Type B pancreatic cell (in vitro differentiated cells): ENCODE data around the gene PYDC1. TPM values are rescaled to one million over a fixed set of nuclear protein-coding genes. Genes with fewer than 3 reads are reported as not detected.

Experiments used
- DNase-seq: peaks from one replicate; pipeline ENCODE4 v3.0.0; 2021; ENCODE audit warnings: mixed read lengths; ENCODE audit not compliant: unreplicated experiment; ENCODE audit errors: extremely low spot score
- H3K27ac Mint-ChIP-seq: 2 replicates; pipeline ENCODE4 v1.8.0; 2021; ENCODE audit warnings: mild to moderate bottlenecking, mixed read lengths
- H3K27me3 Mint-ChIP-seq: 2 replicates; pipeline ENCODE4 v1.8.0; 2021; ENCODE audit warnings: mixed read lengths
- H3K36me3 Mint-ChIP-seq: 2 replicates; pipeline ENCODE4 v1.8.0; 2021; ENCODE audit warnings: mixed read lengths
- H3K4me1 Mint-ChIP-seq: one replicate; pipeline ENCODE4 v1.8.0; 2021; ENCODE audit warnings: mixed read lengths; ENCODE audit not compliant: unreplicated experiment
- H3K4me3 Mint-ChIP-seq: 2 replicates; pipeline ENCODE4 v1.8.0; 2021; ENCODE audit warnings: mild to moderate bottlenecking, mixed read lengths
- H3K9me3 Mint-ChIP-seq: 2 replicates; pipeline ENCODE4 v1.8.0; 2021; ENCODE audit warnings: mixed read lengths
- total RNA-seq: library from RNA; stranded (reverse); gene quantifications from 2 replicates; pipeline ENCODE4 v1.2.1, GENCODE V29; 2021; ENCODE audit warnings: low replicate concordance
- TF ChIP-seq, protein P1 (sequence below): fragments of 200-600 bp; sonication (generic); conservative IDR thresholded peaks from 2 replicates; pipeline ENCODE4 v1.5.0; 2021; ENCODE audit warnings: antibody characterized with exemption, mild to moderate bottlenecking

The PYDC1 gene
- total RNA-seq, 1 donor from 2014 or later: not detected

- TF ChIP-seq, protein P1, sequence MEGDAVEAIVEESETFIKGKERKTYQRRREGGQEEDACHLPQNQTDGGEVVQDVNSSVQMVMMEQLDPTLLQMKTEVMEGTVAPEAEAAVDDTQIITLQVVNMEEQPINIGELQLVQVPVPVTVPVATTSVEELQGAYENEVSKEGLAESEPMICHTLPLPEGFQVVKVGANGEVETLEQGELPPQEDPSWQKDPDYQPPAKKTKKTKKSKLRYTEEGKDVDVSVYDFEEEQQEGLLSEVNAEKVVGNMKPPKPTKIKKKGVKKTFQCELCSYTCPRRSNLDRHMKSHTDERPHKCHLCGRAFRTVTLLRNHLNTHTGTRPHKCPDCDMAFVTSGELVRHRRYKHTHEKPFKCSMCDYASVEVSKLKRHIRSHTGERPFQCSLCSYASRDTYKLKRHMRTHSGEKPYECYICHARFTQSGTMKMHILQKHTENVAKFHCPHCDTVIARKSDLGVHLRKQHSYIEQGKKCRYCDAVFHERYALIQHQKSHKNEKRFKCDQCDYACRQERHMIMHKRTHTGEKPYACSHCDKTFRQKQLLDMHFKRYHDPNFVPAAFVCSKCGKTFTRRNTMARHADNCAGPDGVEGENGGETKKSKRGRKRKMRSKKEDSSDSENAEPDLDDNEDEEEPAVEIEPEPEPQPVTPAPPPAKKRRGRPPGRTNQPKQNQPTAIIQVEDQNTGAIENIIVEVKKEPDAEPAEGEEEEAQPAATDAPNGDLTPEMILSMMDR: no peak
- DNase-seq: no peak
- Mint-ChIP-seq H3K4me1 (no peaks in the 10 kb centered on the region), H3K27me3 (peaks cover 23% of the 10 kb centered on the region), H3K36me3 (no peaks in the 10 kb centered on the region), H3K9me3 (no peaks in the 10 kb centered on the region), H3K27ac (no peak overlapping the region), H3K4me3 (no peak overlapping the region)
These were observed 8.3 kb upstream of the PYDC1 start for GRCh38 chr16:31225193-31225592.

- TF ChIP-seq, protein P1: no peak
- H3K4me3 Mint-ChIP-seq: no peak overlapping the region
- no peaks in the 10 kb centered on the region for H3K36me3 Mint-ChIP-seq
- no peak overlapping the region for H3K27ac Mint-ChIP-seq
- no peaks in the 10 kb centered on the region for H3K9me3 Mint-ChIP-seq
- H3K27me3 Mint-ChIP-seq: peaks cover 29% of the 10 kb centered on the region
- no peak for DNase-seq
- no peaks in the 10 kb centered on the region for H3K4me1 Mint-ChIP-seq
These were observed 7.4 kb upstream of the PYDC1 start for GRCh38 chr16:31224092-31224955.

GRCh38 chr16:31223044-31223443 lies 6.1 kb upstream of the PYDC1 start:
- TF ChIP-seq, protein P1: no peak
- peaks cover 38% of the 10 kb centered on the region for H3K27me3 Mint-ChIP-seq
- no peaks in the 10 kb centered on the region for H3K4me1 Mint-ChIP-seq
- no peak overlapping the region for H3K27ac Mint-ChIP-seq
- DNase-seq: no peak
- H3K36me3 Mint-ChIP-seq: no peaks in the 10 kb centered on the region
- H3K4me3 Mint-ChIP-seq: no peak overlapping the region
- H3K9me3 Mint-ChIP-seq: no peaks in the 10 kb centered on the region

GRCh38 chr16:31221357-31222160 lies 4.6 kb upstream of the PYDC1 start:
- H3K9me3 Mint-ChIP-seq: no peaks in the 10 kb centered on the region

GRCh38 chr16:31219154-31219741 lies 2.3 kb upstream of the PYDC1 start:
- no peak overlapping the region for H3K4me3 Mint-ChIP-seq
- no peak for DNase-seq
- no peak overlapping the region for H3K27ac Mint-ChIP-seq
- peaks cover 3% of the 10 kb centered on the region for H3K4me1 Mint-ChIP-seq
- H3K36me3 Mint-ChIP-seq: no peaks in the 10 kb centered on the region
- peaks cover 71% of the 10 kb centered on the region for H3K27me3 Mint-ChIP-seq
- TF ChIP-seq, protein P1: no peak
- H3K9me3 Mint-ChIP-seq: no peaks in the 10 kb centered on the region

More at GRCh38 chr16:31221357-31222160, 4.6 kb upstream of the PYDC1 start:
- TF ChIP-seq, protein P1: no peak
- Mint-ChIP-seq H3K36me3 (no peaks in the 10 kb centered on the region), H3K27me3 (peaks cover 52% of the 10 kb centered on the region), H3K4me1 (no peaks in the 10 kb centered on the region), H3K4me3 (no peak overlapping the region), H3K27ac (no peak overlapping the region)
- no peak for DNase-seq
